ENCODE measurements around the gene ITK.

Gene ITK

GRCh38 chr5:157180374-157181264, at the start of gene ITK:
ITK (plus strand) TSS chr5:157180840; CDS start chr5:157180978, 138 bp downstream.
- Histone ChIP-seq H3K4me1 (0 out of 20 replicates have a peak, but pooled peaks cover 0 to 6% (median 0%) of the 10 kb centered on the region in 10 experiments), H3K9me3 (replicated peaks in 1 of 11) (peaks cover 0 to 13% (median 8%) of the 10 kb centered on the region in 11 experiments; a peak in 13 of 22 replicates), H3K9ac (no peak within 1 kb of the TSS), H4K20me1 (no peaks in the 10 kb centered on the region), H3K27ac (no peak within 1 kb of the TSS), H3K36me3 (no peaks in the 10 kb centered on the region), H3K4me3 (no peak within 1 kb of the TSS), H3K4me2 (no peak within 1 kb of the TSS), H3K27me3 (no peaks in the 10 kb centered on the region)
- TF ChIP-seq Cebpa-rat (IDR thresholded peaks at IDR 0.05): no peak

DNA sequence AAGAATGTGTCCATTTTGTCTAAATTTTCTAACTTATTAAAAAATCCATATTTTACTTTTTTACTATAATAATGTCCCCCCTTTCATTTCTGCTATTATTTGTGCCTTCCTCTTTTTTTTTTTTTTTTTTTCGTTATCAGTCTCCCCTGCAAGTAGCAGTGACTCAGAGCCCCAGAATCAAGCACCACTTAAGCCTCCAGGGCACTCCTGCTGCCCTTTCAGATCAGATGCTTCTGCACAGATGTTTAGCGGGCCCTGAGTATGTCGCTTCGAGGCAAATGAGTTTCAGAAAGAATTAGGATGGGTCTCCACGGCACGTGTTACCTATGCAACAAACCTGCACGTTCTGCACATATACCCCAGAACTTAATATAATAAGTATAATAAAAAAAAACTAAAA, 49.7 kb upstream of the ITK start:
- Histone ChIP-seq H4K20me1 (no peaks in the 10 kb centered on the region; a peak in 2 of 22 replicates), H3K4me1 (peaks cover 32 to 50% (median 39%) of the 10 kb centered on the region in 10 experiments), H3K27ac (no peak overlapping the region)

DNA sequence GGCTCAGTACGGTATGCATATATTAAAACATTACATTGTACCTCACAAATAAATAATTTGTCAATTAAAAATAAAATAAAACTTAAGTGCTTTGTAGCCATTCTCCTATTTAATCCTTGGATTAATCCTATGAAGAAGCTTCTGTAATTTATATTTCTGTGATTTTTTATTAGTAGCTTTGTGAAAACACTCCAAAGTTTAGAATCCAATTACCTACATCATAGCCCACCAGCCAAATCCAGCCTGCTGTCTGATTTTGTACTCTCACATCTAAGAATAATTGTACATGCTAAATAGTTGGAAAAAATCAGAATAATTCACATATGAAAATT, 48.4 kb upstream of the ITK start:
- Histone ChIP-seq H3K36me3 (peaks cover 3 to 14% (median 7%) of the 10 kb centered on the region in 11 experiments), H3K4me3 (no peak overlapping the region), H3K4me1 (peaks cover 36 to 57% (median 50%) of the 10 kb centered on the region in 10 experiments), H3K27me3 (no peaks in the 10 kb centered on the region), H3K27ac (no peak overlapping the region), H4K20me1 (no peaks in the 10 kb centered on the region; a peak in 2 of 22 replicates), H3K4me2 (no peak overlapping the region; a peak in 1 of 22 replicates), H3K9ac (no peak overlapping the region), H3K9me3 (replicated peaks in 1 of 11) (peaks cover 0 to 7% (median 5%) of the 10 kb centered on the region in 11 experiments; a peak in 19 of 22 replicates)
- TF ChIP-seq Cebpa-rat (IDR thresholded peaks at IDR 0.05): no peak

More for the DNA sequence above, 49.7 kb upstream of the ITK start:
- Histone ChIP-seq H3K4me3 (no peak overlapping the region), H3K4me2 (peak overlapping the region in 3 of 11 experiments; percentile 35 to 62 (median 56); a peak in 5 of 22 replicates), H3K36me3 (peaks cover 0 to 2% (median 0%) of the 10 kb centered on the region in 11 experiments; a peak in 2 of 22 replicates), H3K27me3 (no peaks in the 10 kb centered on the region), H3K9ac (no peak overlapping the region), H3K9me3 (replicated peaks in 1 of 11) (no peaks in the 10 kb centered on the region)
- no peak for TF ChIP-seq Cebpa-rat (IDR thresholded peaks at IDR 0.05)

GRCh38 chr5:157137691-157138090, 42.9 kb upstream of the ITK start:
- Histone ChIP-seq H3K4me3 (no peak overlapping the region), H4K20me1 (no peaks in the 10 kb centered on the region; a peak in 2 of 22 replicates), H3K9me3 (replicated peaks in 1 of 11) (peaks cover 0 to 50% (median 44%) of the 10 kb centered on the region in 11 experiments; a peak in 19 of 22 replicates), H3K4me2 (no peak overlapping the region), H3K9ac (no peak overlapping the region), H3K4me1 (peaks cover 36 to 56% (median 49%) of the 10 kb centered on the region in 10 experiments), H3K36me3 (peaks cover 26 to 56% (median 44%) of the 10 kb centered on the region in 11 experiments), H3K27me3 (no peaks in the 10 kb centered on the region), H3K27ac (no peak overlapping the region)
- TF ChIP-seq Cebpa-rat (IDR thresholded peaks at IDR 0.05): no peak

DNA sequence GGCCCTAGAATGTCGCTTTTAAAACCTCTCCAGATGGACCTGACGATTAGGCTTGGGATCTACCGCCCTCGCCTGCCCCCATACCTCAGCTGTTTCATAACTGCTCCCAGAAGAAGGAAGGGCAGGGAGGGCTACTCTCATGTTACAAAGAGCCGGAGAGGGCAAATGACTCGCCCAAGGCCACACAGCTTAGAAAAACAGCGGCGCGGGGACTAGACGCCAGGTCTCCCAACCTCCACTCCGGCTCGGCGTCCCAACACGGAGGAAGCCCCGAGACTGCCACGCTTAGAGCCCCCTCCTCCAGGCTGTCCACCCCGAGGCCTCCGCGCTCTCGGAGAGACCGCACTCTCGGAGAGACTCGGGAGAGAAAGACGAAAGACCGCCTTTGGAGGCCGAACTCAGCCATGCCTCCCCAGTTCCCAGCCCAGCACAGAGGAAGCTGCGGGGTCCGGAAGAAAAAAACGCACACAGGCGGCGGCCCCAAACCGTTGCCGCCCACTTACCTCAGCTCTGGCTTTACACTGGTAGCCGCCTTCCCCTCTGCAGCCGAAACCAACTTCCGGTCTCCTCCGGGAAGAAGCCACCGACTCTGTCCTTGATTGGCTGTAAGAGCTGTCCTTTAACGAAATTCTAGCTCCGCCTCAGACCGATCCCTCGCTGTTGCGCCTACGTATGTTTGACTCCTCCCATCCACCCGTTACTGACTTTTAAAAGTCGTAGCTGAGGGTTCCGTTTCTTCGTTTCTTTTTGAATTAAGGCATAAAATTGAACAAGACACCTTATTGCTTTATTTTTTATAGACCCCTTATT, 38.1 kb upstream of the ITK start, which contains the start of gene MED7:
Gene MED7 (minus strand): TSS at position 549 of the 810 bp plus-strand sequence. CDS start 3,434 bp downstream, outside the sequence.
- peak within 1 kb of the TSS; percentile 71 to 88 (median 84) for H3K4me2 ChIP-seq
- peaks cover 10 to 23% (median 14%) of the 10 kb centered on the region in 10 experiments for H3K4me1 ChIP-seq
- H3K36me3 ChIP-seq: peaks cover 20 to 41% (median 33%) of the 10 kb centered on the region in 11 experiments
- H3K27ac ChIP-seq: peak within 1 kb of the TSS; percentile 94 to 99 (median 96)
- peak within 1 kb of the TSS; percentile 80 to 96 (median 90) for H3K4me3 ChIP-seq
- no peak for TF ChIP-seq Cebpa-rat (IDR thresholded peaks at IDR 0.05)
- peaks cover 0 to 47% (median 37%) of the 10 kb centered on the region in 11 experiments; a peak in 19 of 22 replicates for H3K9me3 ChIP-seq (replicated peaks in 1 of 11)
- H3K27me3 ChIP-seq: no peaks in the 10 kb centered on the region
- H4K20me1 ChIP-seq: no peaks in the 10 kb centered on the region
- peak within 1 kb of the TSS; percentile 93 to 99 (median 96) for H3K9ac ChIP-seq

DNA sequence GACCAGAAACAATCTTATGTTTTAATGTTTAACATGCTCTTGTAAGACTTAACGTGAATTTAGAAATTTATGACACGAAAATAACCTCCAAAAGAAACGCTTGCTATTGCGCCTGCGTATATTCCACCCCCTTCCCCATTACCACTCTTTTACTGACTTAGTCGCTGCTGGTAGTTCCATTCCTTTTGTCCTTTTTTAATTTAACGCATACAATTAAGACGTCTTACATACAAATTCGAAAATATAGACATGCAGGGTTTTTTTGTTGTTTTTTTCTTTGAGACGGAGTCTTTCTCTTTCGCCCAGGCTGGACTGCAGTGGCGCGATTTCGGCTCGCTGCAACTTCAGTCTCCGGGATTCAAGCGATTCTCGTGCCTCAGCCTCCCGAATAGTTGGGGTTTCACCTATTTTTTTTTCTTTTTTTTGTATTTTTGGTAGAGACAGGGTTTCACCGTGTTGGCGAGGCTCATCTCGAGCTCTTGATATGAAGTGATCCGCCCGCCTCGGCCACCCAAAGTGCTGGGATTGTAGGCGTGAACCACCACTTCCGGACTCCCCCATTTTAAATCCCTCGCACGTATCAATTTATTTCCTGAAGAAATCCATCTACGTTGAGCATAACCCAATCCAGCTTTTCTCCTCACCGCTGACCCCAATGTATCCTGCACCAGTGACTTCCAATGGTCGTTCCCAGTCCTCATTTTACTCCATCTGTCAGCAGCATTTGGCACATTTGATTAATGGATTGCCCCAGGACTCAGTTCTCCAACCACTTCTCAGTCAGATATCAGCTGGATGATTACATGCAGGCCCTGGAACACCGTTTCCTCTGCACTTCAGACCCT, 37.3 kb upstream of the ITK start:
- H3K4me1 ChIP-seq: peaks cover 10 to 23% (median 14%) of the 10 kb centered on the region in 10 experiments
- no peak for TF ChIP-seq Cebpa-rat (IDR thresholded peaks at IDR 0.05)
- peaks cover 12 to 33% (median 25%) of the 10 kb centered on the region in 11 experiments for H3K36me3 ChIP-seq
- peak overlapping the region; percentile 93 to 99 (median 96) for H3K9ac ChIP-seq
- peak overlapping the region; percentile 61 to 80 (median 65) for H3K4me2 ChIP-seq
- peak overlapping the region; percentile 80 to 96 (median 90) for H3K4me3 ChIP-seq
- peak overlapping the region; percentile 94 to 99 (median 96) for H3K27ac ChIP-seq
- H4K20me1 ChIP-seq: no peaks in the 10 kb centered on the region
- no peaks in the 10 kb centered on the region for H3K27me3 ChIP-seq
- H3K9me3 ChIP-seq (replicated peaks in 1 of 11): peaks cover 0 to 39% (median 29%) of the 10 kb centered on the region in 11 experiments; a peak in 18 of 22 replicates

- peak overlapping the region in 2 of 11 experiments; percentile 3; a peak in 2 of 22 replicates for H3K4me2 ChIP-seq
- no peak for TF ChIP-seq Cebpa-rat (IDR thresholded peaks at IDR 0.05)
- no peaks in the 10 kb centered on the region for H3K27me3 ChIP-seq
- H3K36me3 ChIP-seq: no peaks in the 10 kb centered on the region
- H3K9ac ChIP-seq: no peak overlapping the region
- no peak overlapping the region for H3K4me3 ChIP-seq
- H3K9me3 ChIP-seq (replicated peaks in 1 of 11): 0 out of 22 replicates have a peak, but pooled peaks cover 0 to under 1% (median 0%) of the 10 kb centered on the region in 11 experiments
- no peaks in the 10 kb centered on the region for H4K20me1 ChIP-seq
- H3K4me1 ChIP-seq: peaks cover 0 to 12% (median 0%) of the 10 kb centered on the region in 10 experiments; a peak in 6 of 20 replicates
- no peak overlapping the region for H3K27ac ChIP-seq
These were observed 31.7 kb upstream of the ITK start for GRCh38 chr5:157148734-157149615.
